ENCODE measurements around the gene C19orf33.

DNA sequence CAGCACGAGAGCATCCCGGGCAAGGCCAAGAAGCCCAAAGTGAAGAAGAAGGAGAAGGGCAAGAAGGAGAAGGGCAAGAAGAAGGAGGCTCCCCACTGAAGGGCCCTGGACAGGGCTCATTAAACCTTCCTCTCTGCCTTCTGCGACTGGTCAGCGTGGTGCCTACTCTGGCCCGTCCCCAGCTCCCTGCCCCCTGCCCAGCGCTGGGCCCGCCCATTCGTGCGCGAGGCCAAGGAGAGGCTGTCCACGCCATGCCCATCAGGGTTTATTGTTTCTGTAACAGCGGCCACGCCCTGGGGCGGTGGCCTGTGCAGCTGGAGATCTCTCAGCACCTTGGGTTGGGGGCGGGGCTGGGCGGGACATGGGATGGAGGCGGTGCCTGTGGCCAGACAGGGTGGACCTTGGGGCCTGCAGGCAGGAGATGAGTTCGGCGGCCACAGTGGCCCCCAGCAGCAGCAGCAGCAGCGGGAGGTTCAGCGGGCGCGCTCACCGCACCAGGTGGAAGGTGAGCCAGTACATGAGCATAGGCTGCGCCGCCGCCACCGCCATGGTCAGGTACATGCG is 897 bp downstream of the C19orf33 start:
- TF ChIP-seq, protein P1, sequence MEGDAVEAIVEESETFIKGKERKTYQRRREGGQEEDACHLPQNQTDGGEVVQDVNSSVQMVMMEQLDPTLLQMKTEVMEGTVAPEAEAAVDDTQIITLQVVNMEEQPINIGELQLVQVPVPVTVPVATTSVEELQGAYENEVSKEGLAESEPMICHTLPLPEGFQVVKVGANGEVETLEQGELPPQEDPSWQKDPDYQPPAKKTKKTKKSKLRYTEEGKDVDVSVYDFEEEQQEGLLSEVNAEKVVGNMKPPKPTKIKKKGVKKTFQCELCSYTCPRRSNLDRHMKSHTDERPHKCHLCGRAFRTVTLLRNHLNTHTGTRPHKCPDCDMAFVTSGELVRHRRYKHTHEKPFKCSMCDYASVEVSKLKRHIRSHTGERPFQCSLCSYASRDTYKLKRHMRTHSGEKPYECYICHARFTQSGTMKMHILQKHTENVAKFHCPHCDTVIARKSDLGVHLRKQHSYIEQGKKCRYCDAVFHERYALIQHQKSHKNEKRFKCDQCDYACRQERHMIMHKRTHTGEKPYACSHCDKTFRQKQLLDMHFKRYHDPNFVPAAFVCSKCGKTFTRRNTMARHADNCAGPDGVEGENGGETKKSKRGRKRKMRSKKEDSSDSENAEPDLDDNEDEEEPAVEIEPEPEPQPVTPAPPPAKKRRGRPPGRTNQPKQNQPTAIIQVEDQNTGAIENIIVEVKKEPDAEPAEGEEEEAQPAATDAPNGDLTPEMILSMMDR (conservative IDR thresholded peaks at IDR 0.05; ENCODE audit: low read length) = no peak
- TF ChIP-seq EZH2phosphoT487 (IDR thresholded peaks at IDR 0.05; ENCODE audit: borderline replicate concordance) = no peak
